IPS-15b (cell line): Measurements from ENCODE around the gene VPS25.

Source experiments
- H3K27me3 ChIP-seq: one replicate; pipeline ENCODE4 v1.6.1; 2013; ENCODE audit warnings: low read length; ENCODE audit not compliant: control insufficient read depth, insufficient read depth
- H3K36me3 ChIP-seq: one replicate; pipeline ENCODE4 v1.6.1; 2013; ENCODE audit warnings: low read length; ENCODE audit not compliant: control insufficient read depth, insufficient read depth
- H3K4me1 ChIP-seq: one replicate; pipeline ENCODE4 v1.6.1; 2013; ENCODE audit warnings: mild to moderate bottlenecking, low read length; ENCODE audit not compliant: control insufficient read depth, insufficient read depth
- H3K4me3 ChIP-seq: one replicate; pipeline ENCODE4 v1.5.1; 2013; ENCODE audit warnings: low read depth, low read length
- H3K9ac ChIP-seq: one replicate; pipeline ENCODE4 v1.6.1; 2013; ENCODE audit warnings: low read depth, mild to moderate bottlenecking, low read length
- H3K9me3 ChIP-seq: one replicate; pipeline ENCODE4 v1.6.1; 2013; ENCODE audit warnings: mild to moderate bottlenecking, low read length; ENCODE audit not compliant: control insufficient read depth, insufficient read depth

The VPS25 gene

GRCh38 chr17:42784409-42784808 lies 11.2 kb downstream of the VPS25 start:
- Histone ChIP-seq H3K36me3 (no peaks in the 10 kb centered on the region), H3K4me1 (peaks cover 9% of the 10 kb centered on the region), H3K9ac (no peak overlapping the region), H3K27me3 (peaks cover 33% of the 10 kb centered on the region), H3K4me3 (no peak overlapping the region), H3K9me3 (no peaks in the 10 kb centered on the region)

- H3K4me3 ChIP-seq = no peak overlapping the region
- H3K9ac ChIP-seq = no peak overlapping the region
- H3K4me1 ChIP-seq = peaks cover 9% of the 10 kb centered on the region
- H3K36me3 ChIP-seq = no peaks in the 10 kb centered on the region
- H3K9me3 ChIP-seq = no peaks in the 10 kb centered on the region
- peaks cover 33% of the 10 kb centered on the region for H3K27me3 ChIP-seq
These were observed 11.8 kb downstream of the VPS25 start for GRCh38 chr17:42784811-42785592.

DNA sequence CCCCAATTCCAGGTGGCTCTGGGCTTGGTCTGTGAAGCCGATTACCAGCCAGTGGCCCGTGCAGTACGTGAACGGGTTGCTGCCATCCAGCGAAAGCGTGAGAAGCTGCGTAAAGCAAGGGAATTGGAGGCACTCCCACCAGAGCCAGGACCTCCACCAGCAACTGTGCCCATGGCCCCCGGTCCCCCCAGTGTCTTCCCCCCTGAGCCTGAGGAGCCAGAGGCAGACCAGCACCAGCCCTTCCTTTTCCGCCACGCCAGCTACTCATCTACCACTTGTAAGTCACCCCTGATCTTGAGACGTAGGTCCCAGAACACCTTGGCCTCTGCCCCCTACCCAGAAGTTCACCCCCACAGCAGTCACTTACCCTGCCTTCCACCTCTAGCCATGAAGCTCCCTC lies 14.0 kb downstream of the VPS25 start:
- Histone ChIP-seq H3K4me1 (peaks cover 6% of the 10 kb centered on the region), H3K9ac (no peak overlapping the region), H3K9me3 (no peaks in the 10 kb centered on the region), H3K4me3 (no peak overlapping the region), H3K36me3 (no peaks in the 10 kb centered on the region), H3K27me3 (peaks cover 21% of the 10 kb centered on the region)

DNA sequence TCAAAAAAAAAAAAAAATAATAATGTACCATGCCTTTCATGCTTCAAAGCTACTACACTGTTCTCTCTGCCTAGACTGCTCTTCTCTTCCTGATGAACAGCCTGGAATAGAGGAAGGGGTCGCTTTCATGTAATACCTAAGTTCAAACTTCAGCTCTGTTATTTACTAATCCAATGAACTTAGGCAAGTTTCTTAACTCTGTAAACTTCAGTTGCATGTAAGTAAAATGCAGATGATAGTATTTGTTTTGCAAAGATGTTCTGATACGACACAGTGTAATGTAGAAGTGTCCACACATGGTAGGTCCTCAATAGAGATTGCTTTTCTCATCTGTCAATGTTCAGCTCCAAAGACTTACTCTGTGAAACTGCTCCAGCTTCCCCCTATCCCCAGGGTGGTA lies 18.7 kb downstream of the VPS25 start:
- Histone ChIP-seq H3K9ac (no peak overlapping the region), H3K4me1 (no peaks in the 10 kb centered on the region), H3K4me3 (no peak overlapping the region), H3K36me3 (peaks cover 3% of the 10 kb centered on the region), H3K9me3 (no peaks in the 10 kb centered on the region), H3K27me3 (no peaks in the 10 kb centered on the region)

GRCh38 chr17:42792545-42792944 lies 19.3 kb downstream of the VPS25 start:
- peaks cover 8% of the 10 kb centered on the region for H3K36me3 ChIP-seq
- H3K9me3 ChIP-seq = no peaks in the 10 kb centered on the region
- H3K4me1 ChIP-seq = no peaks in the 10 kb centered on the region
- H3K27me3 ChIP-seq = no peaks in the 10 kb centered on the region
- no peak overlapping the region for H3K4me3 ChIP-seq
- H3K9ac ChIP-seq = no peak overlapping the region

GRCh38 chr17:42795061-42795460 lies 21.8 kb downstream of the VPS25 start:
- no peaks in the 10 kb centered on the region for H3K9me3 ChIP-seq
- peaks cover 7% of the 10 kb centered on the region for H3K27me3 ChIP-seq
- H3K4me3 ChIP-seq = no peak overlapping the region
- no peak overlapping the region for H3K9ac ChIP-seq
- H3K36me3 ChIP-seq = peaks cover 10% of the 10 kb centered on the region
- H3K4me1 ChIP-seq = no peaks in the 10 kb centered on the region

GRCh38 chr17:42795465-42795864 lies 22.2 kb downstream of the VPS25 start:
- peaks cover 11% of the 10 kb centered on the region for H3K27me3 ChIP-seq
- H3K4me1 ChIP-seq = no peaks in the 10 kb centered on the region
- H3K9ac ChIP-seq = no peak overlapping the region
- no peaks in the 10 kb centered on the region for H3K9me3 ChIP-seq
- no peak overlapping the region for H3K4me3 ChIP-seq
- H3K36me3 ChIP-seq = peaks cover 10% of the 10 kb centered on the region

DNA sequence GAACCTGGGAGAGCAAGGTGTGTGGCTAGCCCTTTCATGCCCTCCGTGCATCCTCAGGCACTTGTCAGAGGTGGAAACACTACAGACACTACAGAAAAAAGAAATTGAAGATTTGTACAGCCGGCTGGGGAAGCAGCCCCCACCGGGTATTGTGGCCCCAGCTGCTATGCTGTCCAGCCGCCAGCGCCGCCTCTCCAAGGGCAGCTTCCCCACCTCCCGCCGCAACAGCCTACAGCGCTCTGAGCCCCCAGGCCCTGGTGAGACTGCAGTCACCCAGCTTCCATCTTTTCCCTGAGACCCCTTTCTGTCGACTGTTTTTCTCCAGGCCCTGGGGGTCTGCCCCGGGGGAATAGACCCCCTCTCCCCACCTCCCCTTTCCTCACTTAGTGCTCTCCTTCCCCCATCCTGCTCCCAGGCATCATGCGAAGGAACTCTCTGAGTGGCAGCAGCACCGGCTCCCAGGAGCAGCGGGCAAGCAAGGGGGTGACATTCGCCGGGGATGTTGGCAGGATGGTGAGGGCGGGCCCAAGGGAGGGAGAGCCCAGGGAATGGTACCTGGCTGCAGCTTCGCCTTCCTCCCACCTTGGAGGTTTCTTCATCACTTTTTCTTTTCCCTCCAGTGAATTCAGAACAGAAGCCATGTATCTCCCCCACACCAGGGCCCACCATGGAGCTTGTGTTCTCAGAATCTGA lies 23.0 kb downstream of the VPS25 start:
- no peaks in the 10 kb centered on the region for H3K9me3 ChIP-seq
- peaks cover 10% of the 10 kb centered on the region for H3K36me3 ChIP-seq
- H3K27me3 ChIP-seq = peaks cover 14% of the 10 kb centered on the region
- no peak overlapping the region for H3K9ac ChIP-seq
- no peak overlapping the region for H3K4me3 ChIP-seq
- no peaks in the 10 kb centered on the region for H3K4me1 ChIP-seq

DNA sequence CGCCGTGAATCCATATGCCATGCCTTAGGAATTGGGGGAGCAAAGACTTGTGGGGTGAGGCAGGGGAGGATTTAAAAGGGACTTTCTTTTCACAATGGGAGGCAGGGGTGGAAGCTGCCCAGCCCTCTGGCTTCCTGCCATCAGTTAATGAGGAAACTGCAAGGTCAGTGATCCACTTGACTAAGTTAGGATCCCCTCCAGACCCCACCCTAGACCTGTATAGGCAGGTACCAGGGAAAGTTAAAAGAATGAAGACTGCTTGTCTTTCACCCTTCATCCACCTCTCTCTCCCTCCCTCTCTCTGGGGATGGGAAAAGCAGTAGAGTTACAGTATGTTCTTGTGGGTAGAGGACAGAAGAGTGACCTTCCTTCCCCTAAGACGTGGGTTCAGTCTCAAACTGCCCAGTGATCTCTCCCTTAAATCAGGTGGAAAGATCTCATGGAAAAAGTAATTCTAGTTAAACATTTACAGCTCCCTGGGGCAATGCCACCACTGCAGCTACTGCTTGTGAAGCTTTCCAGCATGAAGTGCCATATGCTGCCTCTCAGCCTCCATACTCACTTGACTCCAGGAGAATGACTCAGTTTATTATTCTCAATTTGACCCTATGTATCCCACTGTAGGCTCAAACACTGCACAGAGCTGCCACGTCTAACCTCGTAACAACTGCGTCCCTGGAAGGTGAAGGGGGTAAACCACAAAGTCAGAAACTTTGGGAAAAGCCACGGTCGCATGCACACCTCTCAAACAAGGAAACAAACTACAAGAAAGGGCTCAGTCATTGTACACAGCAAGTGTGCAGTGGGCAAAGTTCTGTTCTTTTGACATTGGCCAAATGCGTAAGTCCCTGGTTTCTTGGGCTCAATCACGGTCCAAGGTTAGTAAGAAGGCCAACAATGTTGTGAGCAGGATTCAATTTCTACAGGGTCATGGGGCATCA lies 24.1 kb downstream of the VPS25 start:
- Histone ChIP-seq H3K4me3 (peak overlapping the region; percentile 100), H3K4me1 (no peaks in the 10 kb centered on the region), H3K36me3 (peaks cover 10% of the 10 kb centered on the region), H3K9ac (peak overlapping the region; percentile 88), H3K27me3 (peaks cover 14% of the 10 kb centered on the region), H3K9me3 (no peaks in the 10 kb centered on the region)

DNA sequence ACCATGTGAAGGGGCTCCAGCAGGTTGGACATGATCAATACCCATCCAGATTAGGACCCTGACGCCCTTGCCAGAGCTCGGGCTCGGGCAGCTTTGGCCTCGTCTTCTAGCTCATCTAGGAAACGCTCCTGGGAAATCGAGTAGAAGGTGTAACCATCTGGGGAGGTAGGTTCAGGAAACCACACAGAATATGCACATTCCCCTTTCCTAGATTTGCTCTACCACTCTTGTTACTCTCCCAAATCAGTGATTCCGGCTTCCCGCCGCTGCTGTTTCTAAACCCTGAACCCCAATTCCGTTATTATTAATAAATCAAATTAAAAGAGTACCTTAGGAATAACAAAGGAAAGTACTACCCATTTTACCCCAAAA lies 24.7 kb downstream of the VPS25 start:
- peaks cover 14% of the 10 kb centered on the region for H3K27me3 ChIP-seq
- peaks cover 10% of the 10 kb centered on the region for H3K36me3 ChIP-seq
- peak overlapping the region; percentile 88 for H3K9ac ChIP-seq
- no peaks in the 10 kb centered on the region for H3K4me1 ChIP-seq
- no peaks in the 10 kb centered on the region for H3K9me3 ChIP-seq
- H3K4me3 ChIP-seq = peak overlapping the region; percentile 100
